GM19043 (cell line): ENCODE data around the gene ARF3.

Source experiments
- ATAC-seq: cut with Tn5 transposase; IDR thresholded peaks from one replicate; pipeline ENCODE4 v1.9.1; 2021; ENCODE audit warnings: low read depth; ENCODE audit not compliant: unreplicated experiment

Gene ARF3

DNA sequence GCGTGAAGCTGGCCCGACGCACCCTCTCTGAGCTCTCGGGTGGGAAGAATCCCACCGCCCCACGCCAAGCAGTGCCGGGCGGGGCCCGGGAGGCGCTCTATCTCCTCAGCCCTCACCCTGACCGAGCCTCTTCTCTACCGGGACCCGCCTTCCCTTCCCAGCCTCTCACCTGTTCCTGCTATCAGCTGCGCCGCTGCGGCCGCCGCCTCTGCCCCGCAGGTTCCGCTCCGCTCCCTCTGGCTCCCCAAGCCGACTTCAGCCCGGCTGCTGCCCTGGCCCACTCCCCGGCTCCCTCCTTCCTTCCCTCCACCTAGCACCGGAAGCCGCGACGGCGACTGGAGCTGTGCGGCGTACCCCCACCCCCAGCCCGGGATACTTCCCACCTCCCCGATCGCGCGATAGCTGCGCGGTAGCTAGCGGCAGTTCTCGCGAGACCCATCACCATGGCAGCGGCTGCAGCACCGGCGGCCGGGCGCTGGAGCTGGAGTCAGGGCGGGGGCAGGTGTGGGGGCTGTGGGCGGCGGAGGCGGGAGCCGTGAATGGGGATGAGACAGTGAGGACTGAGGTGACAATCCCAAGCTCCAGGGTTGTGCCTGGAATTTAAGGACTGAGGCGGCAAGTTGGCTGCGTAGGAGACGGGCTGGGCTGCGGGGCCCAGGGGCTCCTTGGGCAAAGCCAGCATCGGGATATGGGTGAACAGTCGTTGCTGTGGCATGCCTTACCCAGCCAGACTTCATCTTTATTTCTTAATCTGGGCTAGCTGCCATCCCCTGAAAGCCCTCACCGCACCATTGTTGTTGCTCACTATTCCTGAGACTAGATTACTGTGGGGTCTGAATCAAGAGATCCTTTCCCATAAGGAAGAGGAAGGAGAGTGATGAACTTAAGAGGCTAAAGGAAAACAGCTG, at the start of gene ARF3:
Gene ARF3, minus strand, starts transcription at position 347 of the 908 bp plus-strand sequence. CDS start 16,392 bp downstream, outside the sequence.
- ATAC-seq, result peak; percentile 82

DNA sequence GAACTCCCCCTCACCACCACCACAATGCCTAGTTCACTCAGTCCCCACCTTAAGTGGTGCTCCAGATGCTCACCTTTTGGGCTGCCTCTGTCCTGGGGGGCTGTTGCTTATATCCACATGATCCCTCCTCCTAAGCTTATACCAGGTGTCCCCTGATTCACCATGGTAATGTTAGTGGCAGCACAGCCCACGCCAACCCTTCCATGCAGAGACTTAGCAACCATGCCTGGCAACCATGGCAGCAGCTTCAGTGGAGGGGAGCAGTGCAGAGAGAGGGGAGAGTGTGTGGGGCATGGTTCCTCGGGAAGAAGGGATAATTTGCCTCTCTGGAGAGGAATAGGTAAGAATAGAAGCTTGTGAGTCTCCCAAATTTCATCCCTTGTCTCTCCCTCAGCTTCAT, 43.1 kb upstream of the ARF3 start:
- ATAC-seq, result no peak

DNA sequence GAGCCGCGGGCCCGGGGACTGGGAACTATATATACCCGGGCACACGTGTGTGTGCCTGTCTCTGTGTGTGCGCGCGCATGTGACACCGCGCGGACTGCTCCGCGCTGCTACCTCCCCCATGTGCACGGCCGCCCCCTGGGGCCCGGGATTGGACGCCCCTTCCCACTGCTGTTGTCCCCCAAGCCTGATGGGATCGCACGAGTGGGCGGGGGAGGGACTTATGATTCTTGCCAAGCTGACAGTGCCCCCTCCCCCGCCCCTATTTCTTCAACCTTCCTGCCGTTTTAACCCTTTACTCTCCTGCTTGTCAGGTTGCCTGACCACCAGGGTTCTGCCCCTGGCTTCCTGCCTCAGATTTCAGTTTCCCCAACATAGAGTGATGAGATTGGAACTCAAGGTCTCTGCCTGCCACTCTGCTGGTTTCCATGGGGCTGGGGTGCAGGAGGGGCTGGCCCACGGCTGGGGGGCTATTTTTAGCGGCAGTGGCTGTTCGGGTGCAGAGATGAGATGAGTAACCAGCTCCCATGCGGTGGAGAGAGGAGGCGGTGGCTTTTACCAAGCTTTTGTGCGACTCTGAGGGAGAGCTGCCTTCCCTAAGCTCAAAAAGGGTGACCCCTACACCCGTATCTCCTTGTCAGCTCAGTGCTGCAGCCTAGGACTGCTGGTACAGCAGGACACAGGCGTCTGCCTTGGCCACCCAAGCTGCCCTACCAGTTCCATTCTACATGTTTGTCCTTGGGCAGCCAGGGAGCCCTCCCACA, 42.3 kb upstream of the ARF3 start, which contains the start of gene DDN:
Gene DDN, minus strand, starts transcription at position 5 of the 761 bp plus-strand sequence. CDS start 88 bp downstream, outside the sequence.
- ATAC-seq, result no peak

DNA sequence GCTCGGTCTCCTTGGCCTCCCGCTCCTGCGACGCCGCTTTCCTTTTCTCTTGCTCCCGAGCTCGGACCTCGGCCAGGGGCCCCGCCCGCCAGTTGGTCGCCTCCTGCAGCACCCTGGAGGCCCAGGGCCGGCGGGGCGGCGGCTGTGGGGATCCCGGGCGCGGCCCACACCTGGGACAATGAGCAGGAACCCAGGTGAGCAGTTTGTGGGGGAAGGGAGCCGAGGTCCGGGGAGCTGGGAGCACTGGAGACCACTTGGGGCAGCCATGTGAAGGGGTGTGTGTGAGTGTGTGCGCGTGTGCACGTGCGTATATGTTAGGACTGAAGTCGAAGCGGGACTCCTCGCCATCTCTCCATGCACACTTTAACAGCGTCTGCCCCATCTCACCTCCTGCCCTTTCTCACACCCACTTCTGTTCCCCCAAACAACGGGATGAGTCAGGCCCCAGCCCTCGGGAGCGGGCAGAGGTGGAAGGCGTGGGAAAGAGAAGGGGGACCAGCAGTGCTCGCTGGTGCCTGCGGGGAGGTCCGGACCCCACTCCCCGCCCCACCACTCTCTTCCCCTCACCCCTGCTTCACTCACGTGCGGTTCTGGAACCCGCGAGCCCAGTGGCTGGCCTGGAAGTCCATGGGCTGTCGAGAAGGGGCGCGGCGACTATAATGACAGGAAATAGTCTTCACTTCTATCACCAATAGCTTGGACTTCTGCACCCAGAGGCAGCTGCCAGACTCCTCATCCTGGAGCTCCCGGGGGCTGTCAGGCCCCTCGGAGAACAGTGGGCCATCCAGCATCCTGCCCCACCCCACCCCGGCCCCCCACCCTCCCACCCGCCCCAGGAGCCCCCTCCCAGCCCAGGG, 41.4 kb upstream of the ARF3 start:
- no peak for ATAC-seq

DNA sequence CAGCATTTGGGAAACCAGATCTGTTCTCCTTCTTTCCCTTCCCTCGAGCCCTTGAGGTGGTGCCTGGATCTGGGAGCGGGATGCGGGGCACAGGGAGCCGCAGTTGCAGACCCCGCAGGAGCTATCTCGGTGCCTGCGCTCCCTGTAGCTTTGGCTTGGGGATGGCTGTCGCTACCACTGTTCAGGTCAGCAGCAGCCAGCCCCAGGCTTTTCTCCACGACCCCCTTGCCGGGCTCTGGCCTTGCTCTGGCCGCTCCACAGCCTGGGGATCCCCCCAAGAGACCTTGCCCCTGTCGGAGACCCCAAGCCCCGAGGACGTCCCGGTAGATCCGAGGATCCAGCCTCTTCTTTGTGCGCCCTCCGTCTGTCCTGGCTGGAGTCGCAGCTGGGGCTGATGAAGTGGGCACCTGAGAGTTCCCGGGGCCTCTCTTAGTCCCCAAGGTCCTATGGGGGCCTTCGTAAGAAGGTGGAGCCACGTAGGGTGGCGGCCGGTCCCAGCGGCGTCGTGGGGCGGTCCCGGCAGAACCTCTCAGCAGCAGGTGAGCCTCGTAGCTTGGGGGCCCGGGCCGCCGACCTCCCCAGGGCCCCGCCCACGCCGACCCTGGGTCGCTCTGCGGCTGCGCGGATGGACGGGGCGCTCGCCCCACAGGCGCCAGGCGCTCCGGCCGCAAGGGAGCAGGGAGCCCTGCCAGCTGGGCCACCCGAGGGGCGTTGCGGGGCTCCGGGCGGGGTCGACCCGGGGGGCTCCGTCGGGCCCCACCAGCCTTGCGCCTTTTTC, 40.6 kb upstream of the ARF3 start:
- ATAC-seq, result peak; percentile 34

DNA sequence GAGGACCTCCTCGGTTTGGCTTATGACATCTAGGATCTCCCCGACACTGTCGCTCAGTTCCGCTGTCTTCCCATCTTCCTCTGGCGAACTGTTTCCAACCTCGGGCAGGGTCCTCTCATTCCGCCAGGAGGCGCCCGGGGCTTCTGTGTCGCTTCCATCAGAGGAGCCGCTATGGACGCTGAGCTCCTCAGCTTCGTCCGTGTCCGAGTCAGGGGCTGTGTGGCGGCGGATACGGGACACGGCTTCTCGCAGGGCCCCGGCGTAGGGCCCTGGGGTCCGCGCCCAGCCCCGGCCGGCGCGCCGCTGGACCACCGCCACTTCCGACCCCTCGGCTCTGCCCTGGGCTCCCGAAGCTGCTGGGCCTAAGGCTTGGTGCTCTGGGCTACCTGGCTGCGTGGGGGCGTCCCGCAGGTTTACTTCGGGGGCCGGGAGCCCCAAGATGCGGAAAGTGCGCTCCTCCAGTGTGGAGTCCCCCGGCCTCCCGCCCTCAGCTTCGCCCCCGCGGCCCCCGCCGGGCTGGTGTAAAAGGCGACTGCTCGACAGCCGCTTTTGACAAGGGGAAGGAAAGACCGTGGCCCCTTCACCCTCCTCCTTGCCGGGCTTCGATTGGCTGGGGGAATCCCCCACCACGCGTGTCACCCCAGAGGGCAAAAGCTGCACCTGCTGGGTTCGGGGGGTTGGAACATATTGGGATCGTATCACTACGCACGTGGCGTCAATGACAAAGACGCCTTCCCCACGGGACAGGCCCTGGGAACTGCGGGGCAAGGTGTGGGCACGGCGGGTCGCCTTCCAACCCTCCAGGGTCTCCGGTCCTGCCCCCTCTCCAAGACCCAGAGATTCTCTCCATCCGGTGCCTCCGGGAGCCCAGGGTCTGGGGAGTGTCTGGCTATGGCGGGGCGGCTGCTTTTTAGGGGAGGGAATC, 39.8 kb upstream of the ARF3 start:
- no peak for ATAC-seq

DNA sequence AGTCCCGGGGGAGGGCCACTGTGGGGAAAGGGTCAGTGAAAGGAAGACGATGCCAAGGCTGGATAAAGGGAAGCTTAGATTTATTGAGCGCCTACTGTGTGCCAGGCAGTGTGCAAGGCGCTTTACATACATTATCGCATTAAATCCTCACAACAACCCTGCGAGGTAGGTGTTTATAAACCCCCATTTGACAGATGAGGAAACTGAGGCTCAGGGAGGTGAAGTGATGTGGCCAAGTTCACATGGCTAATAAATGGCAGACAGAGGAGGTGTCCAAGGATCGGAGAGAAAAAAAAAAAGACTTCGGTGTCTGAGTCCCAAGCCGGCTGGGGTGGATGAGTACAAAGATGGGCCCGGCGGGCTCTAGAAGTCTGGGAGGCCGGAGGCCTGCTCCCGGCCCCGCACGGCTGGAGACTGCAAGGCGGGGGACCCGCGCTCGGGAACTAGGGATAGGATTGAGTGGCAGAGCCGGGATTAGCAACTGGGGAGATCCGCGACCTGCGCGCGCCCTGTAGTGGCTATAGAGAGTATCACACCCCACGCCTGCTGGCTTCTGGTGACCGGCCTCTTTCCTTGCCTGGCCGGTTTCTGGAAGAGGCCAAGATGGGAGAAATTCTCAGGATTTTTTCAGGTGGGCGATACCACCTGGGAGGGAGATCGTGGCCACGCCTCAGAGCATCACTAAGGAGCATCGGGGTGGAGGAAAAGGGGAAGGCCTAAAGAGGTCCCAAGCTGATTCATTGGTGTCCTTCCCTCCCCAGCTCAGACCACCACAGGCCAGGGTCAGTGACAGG, 38.0 kb upstream of the ARF3 start:
- no peak for ATAC-seq

DNA sequence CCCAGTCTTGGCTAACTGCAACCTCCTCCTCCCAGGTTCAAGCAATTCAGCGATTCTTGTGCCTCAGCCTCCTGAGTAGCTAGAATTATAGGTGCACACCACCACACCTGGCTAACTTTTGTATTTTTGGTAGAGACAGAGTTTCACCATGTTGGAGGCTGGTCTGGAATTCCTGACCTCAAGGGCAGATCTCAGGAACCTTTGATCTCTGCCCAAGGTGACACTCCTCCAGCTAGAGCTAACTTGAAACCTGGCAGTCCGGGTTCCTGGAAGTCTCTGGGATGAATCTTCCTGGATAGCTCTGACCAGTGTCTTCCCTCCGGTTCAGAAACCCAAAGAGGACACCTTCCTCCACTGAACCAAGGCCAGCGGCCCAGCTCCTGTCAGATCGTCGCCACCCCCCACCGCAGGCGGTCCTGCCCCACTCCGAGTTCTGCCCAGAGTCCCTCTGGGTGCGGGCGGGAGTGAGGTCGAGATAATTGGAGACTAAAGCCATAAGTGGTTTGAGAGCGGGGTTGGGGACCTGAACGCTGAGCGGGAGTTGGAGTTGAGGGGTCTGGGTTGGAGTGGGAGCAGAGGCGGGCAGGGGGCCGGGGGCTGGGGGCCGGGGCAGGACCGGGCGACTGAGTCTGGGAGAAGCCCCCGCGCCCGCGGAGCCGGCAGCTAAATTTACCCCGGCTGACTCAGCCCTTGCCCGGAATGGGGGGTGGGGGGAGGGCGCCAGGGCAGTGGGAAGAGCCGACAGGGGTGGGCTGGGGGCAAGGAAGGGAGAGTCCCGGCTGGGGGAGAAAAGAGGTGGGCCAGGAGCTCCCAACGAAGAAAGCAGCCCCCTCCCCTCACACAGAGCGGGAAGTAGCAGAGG, 37.2 kb upstream of the ARF3 start:
- ATAC-seq, result no peak

DNA sequence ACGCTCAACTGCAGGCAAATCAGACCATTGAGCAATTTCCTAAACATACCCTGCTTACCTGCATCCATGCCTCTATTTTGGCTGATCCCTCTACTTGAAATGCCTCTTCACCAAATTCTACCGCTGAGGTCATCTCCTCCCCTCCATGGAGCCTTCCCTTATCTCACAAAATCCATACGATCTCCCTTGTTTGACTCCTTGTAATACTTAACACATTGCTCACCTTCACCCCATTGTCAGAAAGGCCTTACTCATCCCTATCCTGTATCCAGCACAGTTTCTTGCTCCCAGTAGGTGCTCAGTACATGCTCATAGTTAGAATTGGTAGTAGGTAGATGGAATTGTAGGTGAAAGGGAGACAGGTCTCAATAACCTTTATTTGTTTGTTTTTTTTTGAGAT, 36.5 kb upstream of the ARF3 start:
- ATAC-seq, result no peak

DNA sequence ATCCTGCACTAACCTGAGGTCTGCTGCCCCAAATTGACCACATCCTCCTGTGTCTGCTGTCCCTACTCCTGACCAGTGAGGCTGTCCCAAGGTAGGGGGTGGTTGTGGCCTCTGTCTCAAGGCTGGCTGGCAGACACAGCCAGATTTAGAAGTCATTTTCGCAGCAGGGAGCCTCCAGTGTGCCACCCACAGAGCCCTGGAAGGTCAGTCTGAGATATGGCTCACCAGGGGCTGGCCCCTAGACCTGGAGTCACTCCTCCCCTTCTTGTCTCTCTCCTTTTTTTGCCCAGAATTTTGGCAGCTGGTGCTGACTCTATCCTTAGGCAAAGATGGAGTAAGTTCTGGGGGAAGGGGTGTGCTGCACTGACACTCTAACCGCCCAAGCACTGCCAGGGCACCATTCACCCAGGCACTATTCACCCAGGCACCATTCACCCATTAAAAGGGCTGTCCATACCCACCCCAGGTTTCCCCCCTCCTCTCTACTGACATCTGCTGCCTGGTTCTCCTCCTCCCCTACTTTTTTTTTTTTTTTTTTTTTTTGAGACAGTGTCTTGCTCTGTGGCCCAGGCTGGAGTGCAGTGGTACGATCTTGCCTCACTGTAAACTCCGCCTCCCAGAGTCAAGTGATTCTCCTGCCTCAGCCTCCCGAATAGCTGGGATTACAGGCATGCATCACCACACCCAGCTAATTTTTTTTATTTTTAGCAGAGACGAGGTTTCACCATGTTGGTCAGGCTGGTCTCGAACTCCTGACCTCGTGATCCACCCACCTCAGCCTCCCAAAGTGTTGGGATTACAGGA, 34.2 kb upstream of the ARF3 start:
- no peak for ATAC-seq

DNA sequence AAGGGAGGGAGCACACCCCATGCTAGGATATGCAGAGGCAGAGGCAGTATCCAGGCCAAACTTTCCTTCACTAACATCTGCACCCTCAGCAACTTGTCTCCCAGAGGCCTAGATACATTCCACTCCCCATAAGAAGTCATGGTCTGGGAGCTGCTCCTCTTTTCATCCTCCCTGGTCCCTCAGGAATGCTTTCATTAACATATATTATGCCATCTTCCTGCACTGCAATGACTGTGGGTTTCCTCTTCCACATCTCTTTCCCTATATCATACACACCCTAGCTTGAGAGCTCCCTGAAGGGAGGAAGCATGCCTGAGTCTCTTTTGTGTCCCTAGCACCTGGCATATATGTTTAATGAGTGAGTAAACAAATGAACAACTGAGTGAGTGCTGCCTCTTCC, 33.3 kb upstream of the ARF3 start:
- ATAC-seq, result no peak

DNA sequence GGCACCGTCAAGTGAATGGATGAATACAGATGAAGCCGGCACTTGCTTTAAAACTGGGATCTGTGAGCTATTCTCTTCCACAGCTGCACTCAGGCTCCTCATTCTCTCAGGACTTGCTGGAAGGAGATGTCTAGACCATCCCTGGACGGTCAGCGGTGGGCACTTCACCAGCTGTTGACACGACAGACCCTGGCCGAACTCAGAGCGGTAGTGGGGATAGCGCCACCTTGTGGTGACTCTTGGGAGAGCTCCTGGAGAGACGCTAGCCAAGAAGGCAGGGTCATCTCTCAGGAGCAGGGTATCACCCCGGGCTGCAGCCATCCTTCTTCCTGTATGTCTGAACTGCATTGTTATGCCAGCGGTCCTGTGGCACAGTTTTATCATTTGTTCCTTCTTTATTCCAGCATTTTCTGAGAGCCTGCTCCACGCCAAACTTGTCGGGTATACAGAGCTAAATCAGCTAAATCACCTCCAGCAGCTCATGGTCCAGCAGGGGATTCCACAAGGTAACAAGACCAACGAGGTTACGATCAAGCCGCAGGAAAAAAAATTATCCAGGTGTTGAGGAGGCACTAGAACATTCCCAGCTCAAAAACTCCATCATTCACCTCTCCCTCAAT, 30.9 kb upstream of the ARF3 start:
- no peak for ATAC-seq

DNA sequence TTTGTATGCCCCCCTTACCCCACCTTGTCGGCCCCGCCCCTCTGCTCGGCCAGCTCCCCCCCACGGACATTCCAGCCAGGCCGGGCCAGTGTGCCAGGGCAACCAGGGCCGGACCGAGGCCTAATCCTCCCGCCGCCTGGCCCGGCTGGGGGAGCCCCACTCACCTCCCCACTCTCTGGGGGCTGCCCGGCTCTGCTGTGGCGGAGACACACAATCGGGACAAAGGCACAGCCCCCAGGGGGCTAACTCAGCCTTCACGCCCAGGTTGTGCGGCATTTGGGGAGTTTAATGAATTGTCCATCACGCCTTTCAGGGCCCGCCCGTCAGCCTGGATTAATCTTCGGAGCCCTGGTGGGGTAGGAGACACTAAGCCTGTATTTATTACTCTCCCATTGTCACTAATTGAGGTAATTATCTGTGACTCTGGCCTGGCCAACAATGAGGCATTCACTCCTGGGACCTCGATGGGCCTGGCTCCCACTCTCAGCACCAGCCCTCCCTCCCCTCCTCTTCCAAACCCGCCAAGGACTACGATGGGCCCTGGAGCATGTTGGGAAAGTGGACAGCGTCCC, 29.5 kb upstream of the ARF3 start:
- no peak for ATAC-seq

DNA sequence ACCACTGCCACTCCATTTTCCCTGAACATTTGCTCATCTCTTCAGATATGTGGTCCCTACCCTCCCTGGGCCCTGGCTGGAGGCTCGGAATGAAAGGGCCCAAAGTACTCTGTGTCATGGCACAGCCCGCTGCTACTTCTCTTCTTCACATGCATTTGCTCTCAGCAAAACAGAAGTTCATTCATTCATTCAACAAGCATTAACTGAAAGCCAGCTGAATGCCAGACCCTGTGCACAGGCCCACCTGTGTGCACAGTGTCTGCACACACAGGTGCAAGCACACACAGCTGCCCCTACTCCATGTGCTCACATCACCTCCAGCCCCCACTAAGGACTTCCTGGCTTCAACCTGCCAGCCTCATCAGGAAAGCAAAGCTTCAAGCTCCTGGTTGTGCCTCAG, 28.6 kb upstream of the ARF3 start:
- no peak for ATAC-seq

DNA sequence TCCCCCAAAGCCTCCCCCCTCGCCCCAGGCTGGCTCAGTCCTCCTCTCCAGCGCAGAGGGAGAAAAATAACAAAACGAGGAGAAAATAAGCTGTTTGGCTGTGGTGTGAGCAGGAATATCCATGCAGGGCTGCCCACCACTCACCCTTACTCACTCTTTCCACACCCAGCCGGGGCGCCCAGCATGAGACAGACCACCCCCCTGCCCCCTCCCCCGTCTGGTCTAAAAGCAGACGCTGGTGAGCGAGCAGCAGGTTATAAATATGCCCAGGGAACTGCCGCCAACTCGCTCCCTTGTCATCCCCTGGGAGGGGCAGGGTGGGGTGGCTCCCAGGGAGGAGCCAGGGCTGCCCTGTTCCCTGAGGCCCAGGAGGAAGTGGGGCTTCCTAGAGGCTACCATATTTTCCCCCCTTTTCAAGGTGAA, 28.2 kb upstream of the ARF3 start:
- ATAC-seq, result no peak
